Heart right ventricle (tissue), 16 donors: ENCODE measurements around the gene SLC26A6. TPM values are rescaled to one million over a fixed set of nuclear protein-coding genes. Genes with fewer than 3 reads are reported as not detected.

Source experiments
- ATAC-seq, 8 donors: fragments of 200-7000 bp; cut with Tn5 transposase; one replicate each; pipeline ENCODE4 v1.9.1; 2020; ENCODE audit warnings: mild to moderate bottlenecking in 8 of 8, moderate library complexity in 8 of 8, moderate number of reproducible peaks in 1 of 8
- DNase-seq, 2 donors: peaks; one replicate each; pipeline ENCODE4 v3.0.0-alpha.2; 2020
- H3K27ac ChIP-seq, 10 donors: fragments of 200-600 bp; sonication (generic) in 2 of 10; one replicate each; pipeline versions ENCODE4 v1.5.0 to v1.8.0; 2020 to 2022; ENCODE audit warnings: mild to moderate bottlenecking in 3 of 10
- H3K27me3 ChIP-seq, 7 donors: fragments of 200-600 bp; one replicate each; pipeline ENCODE4 v1.8.0; 2021 to 2022; ENCODE audit warnings: mild to moderate bottlenecking in 2 of 7
- H3K36me3 ChIP-seq, 9 donors: fragments of 200-600 bp; sonication (generic) in 1 of 9; one replicate each; pipeline versions ENCODE4 v1.5.0 to v1.8.0; 2020 to 2022; ENCODE audit warnings: mild to moderate bottlenecking in 2 of 9
- H3K4me1 ChIP-seq, 9 donors: fragments of 200-600 bp; sonication (generic) in 1 of 9; one replicate each; pipeline versions ENCODE4 v1.5.0 to v1.8.0; 2020 to 2022; ENCODE audit warnings: mild to moderate bottlenecking in 4 of 9
- H3K4me3 ChIP-seq, 10 donors: fragments of 200-600 bp; sonication (generic) in 2 of 10; one replicate each; pipeline versions ENCODE4 v1.5.0 to v1.8.0; 2020 to 2022; ENCODE audit warnings: mild to moderate bottlenecking in 7 of 10, moderate library complexity in 2 of 10
- H3K9me3 ChIP-seq, 11 donors: fragments of 200-600 bp in 10 of 11; sonication (generic) in 2 of 11; one replicate each; pipeline versions ENCODE4 v1.5.0 to v1.8.0; 2013 to 2022; ENCODE audit warnings: mild to moderate bottlenecking in 2 of 11, control low read depth in 1 of 11, moderate library complexity in 1 of 11
- WGBS, 2 donors: extraction: QIAGEN DNeasy Blood & Tissue Kit; methylation state at CpG; one replicate each; pipeline ENCODE4 v1.1.7; 2013; ENCODE audit warnings: inconsistent platforms in 1 of 2; 5-methylcytosine and 5-hydroxymethylcytosine counted together
- intact Hi-C, 10 donors: fragments of 100-400 bp; cut with DNase I; formaldehyde crosslinking; loops; one replicate each; pipeline versions ENCODE4 v1.11.1 to v1.14.2; 2022
- polyA plus RNA-seq, 2 donors: library from polyadenylated mRNA; stranded (reverse); fragments of 200-250 nt; gene quantifications; one replicate each; pipeline ENCODE4 v1.2.3, GENCODE V29; 2013
- total RNA-seq, 10 donors: library from RNA; stranded (reverse); fragmentation: NEBNext Ultra II Directional in 3 of 10; extraction: Animal tissue kit (Norgen Biotek cat#: 25700) in 3 of 10; gene quantifications; one replicate each; pipeline versions ENCODE4 v1.2.1 to v1.2.4, GENCODE V29; 2021 to 2023
- TF ChIP-seq, protein P1 (sequence below), 9 donors: fragments of 200-600 bp; sonication (generic) in 2 of 9; IDR thresholded peaks; one replicate each; pipeline versions ENCODE4 v1.5.0 to v1.8.0; 2021 to 2022; ENCODE audit warnings: antibody characterized with exemption in 9 of 9, mild to moderate bottlenecking in 5 of 9, moderate library complexity in 1 of 9
- donor health status: Arrhythmogenic right ventricular cardiomyopathy.
- donor health status: ischemic (EF 13 %, LVEDD 7.1; RV severe dilation, severe dysfunction).
- donor health status: healthy with polysubstance abuse.
- donor health status: DM: no; HTN: yes; CAD: no.
- donor health status: DM: no; HTN: no; CAD: no.
- donor health status: ischemic (EF 25% LVEDD 6.9; RV normal size, moderate dysfunction).
- donor health status: ischemic (EF 25% LVEDD 5.7; RV mildly dilated, moderate dysfunction).
- donor health status: healthy.
- donor health status: DM: yes; HTN: yes; CAD: no.
- donor health status: Ischemic cardiomyopathy.
- donor health status: ischemic (EF 35%, LVEDD 5.7; RV mildly dilated, moderate dysfunction).
- donor health status: nonischemic (EF 11% LVEDD 7.7; RV severe dilation, severe dysfunction).
- donor health status: DM: yes; HTN: yes; CAD: no.
- donor health status: PGD.
- donor health status: ischemic (EF 29% LVEDD 5.4; RV normal size, mild dysfunction).
- donor health status: nonischemic (EF 23%, LVEDD 6.1; RV moderate dilation, normal function).

Gene SLC26A6
- total and polyA plus RNA-seq, 12 donors: 5.2 to 25.4 (median 10.3) TPM

DNA sequence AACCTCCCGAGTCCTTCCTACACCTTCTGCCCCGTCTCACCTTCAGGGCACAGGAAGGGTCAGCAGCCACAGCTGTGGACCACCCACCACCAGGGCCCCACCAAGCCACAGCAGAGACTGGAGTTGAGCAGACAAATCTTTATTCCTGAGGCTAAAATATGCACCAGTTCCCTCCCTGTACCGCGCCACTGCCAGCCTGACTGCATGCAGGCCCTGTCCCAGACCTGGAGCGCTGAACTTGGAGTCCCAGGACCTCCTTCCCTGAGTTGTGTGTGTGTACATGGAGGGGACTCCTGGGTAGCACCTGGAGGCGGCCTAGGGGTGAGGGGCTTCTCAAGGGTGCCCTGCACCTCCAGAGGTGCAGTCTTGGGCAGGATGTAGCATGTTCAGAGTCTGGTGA is 9.7 kb downstream of the SLC26A6 start:
- H3K27me3 ChIP-seq: no peaks in the 10 kb centered on the region
- ATAC-seq: no peak
- H3K9me3 ChIP-seq: no peaks in the 10 kb centered on the region
- H3K4me1 ChIP-seq: no peaks in the 10 kb centered on the region
- H3K36me3 ChIP-seq: peaks cover 0 to 63% (median 22%) of the 10 kb centered on the region in 9 donors
- no peak overlapping the region for H3K27ac ChIP-seq
- no peak for DNase-seq
- H3K4me3 ChIP-seq: no peak overlapping the region
- TF ChIP-seq, protein P1, sequence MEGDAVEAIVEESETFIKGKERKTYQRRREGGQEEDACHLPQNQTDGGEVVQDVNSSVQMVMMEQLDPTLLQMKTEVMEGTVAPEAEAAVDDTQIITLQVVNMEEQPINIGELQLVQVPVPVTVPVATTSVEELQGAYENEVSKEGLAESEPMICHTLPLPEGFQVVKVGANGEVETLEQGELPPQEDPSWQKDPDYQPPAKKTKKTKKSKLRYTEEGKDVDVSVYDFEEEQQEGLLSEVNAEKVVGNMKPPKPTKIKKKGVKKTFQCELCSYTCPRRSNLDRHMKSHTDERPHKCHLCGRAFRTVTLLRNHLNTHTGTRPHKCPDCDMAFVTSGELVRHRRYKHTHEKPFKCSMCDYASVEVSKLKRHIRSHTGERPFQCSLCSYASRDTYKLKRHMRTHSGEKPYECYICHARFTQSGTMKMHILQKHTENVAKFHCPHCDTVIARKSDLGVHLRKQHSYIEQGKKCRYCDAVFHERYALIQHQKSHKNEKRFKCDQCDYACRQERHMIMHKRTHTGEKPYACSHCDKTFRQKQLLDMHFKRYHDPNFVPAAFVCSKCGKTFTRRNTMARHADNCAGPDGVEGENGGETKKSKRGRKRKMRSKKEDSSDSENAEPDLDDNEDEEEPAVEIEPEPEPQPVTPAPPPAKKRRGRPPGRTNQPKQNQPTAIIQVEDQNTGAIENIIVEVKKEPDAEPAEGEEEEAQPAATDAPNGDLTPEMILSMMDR (IDR thresholded peaks at IDR 0.05): no peak
- WGBS, 2 donors: 91 to 92% methylated on average over 6 of the region's 6 CpGs
- intact Hi-C loops: no loop called here

DNA sequence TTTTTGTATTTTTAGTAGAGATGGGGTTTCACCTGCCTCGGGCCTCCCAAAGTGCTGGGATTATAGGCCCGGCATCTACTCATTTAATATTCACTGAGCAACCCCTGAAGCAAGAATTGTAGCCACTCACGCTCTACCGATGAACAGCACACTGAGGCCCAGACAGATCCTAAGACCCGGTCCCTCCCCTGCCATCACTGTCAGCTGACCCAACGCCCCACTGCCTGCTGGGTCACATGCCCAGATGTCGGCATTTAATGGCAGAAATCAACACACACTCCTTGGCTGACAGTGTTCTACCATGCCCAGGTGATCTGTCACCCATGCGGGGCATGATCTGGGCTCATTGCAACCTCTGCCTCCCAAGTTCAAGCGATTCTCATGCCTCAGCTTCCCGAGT is 10.5 kb downstream of the SLC26A6 start:
- DNase-seq: no peak
- peaks cover 0 to 54% (median 14%) of the 10 kb centered on the region in 9 donors for H3K36me3 ChIP-seq
- no peak for ATAC-seq
- H3K4me3 ChIP-seq: no peak overlapping the region
- intact Hi-C loops: no loop called here
- 92 to 95% methylated on average over 10 of the region's 10 CpGs for whole genome bisulfite sequencing, 2 donors
- H3K4me1 ChIP-seq: no peaks in the 10 kb centered on the region
- H3K27me3 ChIP-seq: no peaks in the 10 kb centered on the region
- H3K9me3 ChIP-seq: no peaks in the 10 kb centered on the region
- TF ChIP-seq, protein P1 (IDR thresholded peaks at IDR 0.05): no peak
- H3K27ac ChIP-seq: no peak overlapping the region

DNA sequence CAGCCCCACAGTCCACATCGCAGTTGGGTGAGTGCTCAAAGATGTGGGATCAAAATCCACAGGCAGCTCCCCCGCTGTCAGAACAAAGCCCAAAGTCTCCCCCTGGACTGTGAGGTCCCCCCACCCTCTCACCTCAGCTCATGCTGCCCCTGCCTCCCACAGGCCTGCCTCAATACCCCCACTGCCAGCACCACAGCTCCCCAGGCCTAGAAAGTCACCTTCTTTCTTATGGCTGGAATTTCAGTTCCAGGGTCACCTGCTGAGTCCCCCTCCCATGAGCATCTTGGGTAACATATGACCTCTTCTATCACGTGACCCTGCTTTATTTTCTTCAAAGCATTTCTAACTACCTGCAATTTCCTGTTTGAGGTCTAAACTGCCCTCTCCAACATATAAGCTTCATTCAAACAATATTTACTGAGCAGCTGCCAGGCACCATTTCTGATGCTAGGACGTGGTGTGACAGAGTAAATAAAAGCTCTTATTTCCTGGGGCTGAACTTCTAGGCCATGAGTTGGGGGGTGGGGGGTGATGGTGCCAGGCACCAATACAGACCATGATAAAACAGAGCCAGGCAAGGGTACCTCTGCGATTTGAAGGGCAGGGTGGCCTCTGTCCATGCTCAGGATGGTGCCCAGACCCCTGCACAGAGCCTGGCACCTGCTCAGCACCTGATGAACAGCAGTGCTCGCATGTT is 11.3 kb downstream of the SLC26A6 start:
- no peak overlapping the region for H3K27ac ChIP-seq
- intact Hi-C loops: no loop called here
- TF ChIP-seq, protein P1 (IDR thresholded peaks at IDR 0.05): no peak
- no peak overlapping the region for H3K4me3 ChIP-seq
- no peaks in the 10 kb centered on the region for H3K27me3 ChIP-seq
- peaks cover 0 to 1% (median 0%) of the 10 kb centered on the region in 11 donors for H3K9me3 ChIP-seq
- DNase-seq (no peak), ATAC-seq (no peak)
- H3K36me3 ChIP-seq: peaks cover 0 to 47% (median 9%) of the 10 kb centered on the region in 9 donors
- WGBS, 2 donors: 81 to 85% methylated on average over 6 of the region's 6 CpGs
- no peaks in the 10 kb centered on the region for H3K4me1 ChIP-seq

DNA sequence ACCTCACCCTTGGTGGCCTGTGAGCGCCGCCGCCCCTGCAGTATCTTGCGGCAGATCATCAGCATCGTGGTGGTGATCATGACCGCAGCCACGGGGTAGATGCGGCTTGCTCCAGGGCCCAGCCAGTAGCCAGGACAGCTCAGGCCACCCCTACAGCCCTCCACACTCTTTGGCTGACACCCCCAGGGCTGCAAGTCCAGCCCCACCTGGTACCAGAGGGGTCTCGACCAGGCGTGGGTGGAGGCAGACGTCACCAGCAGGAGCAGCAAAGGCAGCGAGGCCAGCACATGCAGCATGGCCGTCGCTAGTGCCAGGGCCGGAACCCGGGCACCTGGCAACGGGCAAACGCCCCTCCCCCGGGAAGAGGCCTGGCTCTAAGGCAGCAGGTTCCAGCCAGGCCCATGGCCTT is 13.8 kb downstream of the SLC26A6 start, which contains the start of gene TMEM89:
TMEM89 (minus strand) TSS at position 309 of the 409 bp plus-strand sequence; CDS start at position 296, 13 bp downstream.
- no peaks in the 10 kb centered on the region for H3K27me3 ChIP-seq
- no peaks in the 10 kb centered on the region for H3K4me1 ChIP-seq
- H3K36me3 ChIP-seq: peaks cover 0 to 23% (median 4%) of the 10 kb centered on the region in 9 donors
- TF ChIP-seq, protein P1 (IDR thresholded peaks at IDR 0.05): no peak
- DNase-seq (no peak), ATAC-seq (peak in 1 of 8 donors; percentile 51)
- H3K27ac ChIP-seq: no peak within 1 kb of the TSS
- no peak within 1 kb of the TSS for H3K4me3 ChIP-seq
- intact Hi-C loops: no loop called here
- WGBS, 2 donors: 95 to 96% methylated on average over 19 of the region's 19 CpGs
- peaks cover 0 to 26% (median 13%) of the 10 kb centered on the region in 11 donors for H3K9me3 ChIP-seq
